ENCODE data around the gene CHIC2.

The CHIC2 gene

GRCh38 chr4:54092405-54093323, 28.3 kb upstream of the CHIC2 start:
- peak; percentile 36 for DNase-seq

DNA sequence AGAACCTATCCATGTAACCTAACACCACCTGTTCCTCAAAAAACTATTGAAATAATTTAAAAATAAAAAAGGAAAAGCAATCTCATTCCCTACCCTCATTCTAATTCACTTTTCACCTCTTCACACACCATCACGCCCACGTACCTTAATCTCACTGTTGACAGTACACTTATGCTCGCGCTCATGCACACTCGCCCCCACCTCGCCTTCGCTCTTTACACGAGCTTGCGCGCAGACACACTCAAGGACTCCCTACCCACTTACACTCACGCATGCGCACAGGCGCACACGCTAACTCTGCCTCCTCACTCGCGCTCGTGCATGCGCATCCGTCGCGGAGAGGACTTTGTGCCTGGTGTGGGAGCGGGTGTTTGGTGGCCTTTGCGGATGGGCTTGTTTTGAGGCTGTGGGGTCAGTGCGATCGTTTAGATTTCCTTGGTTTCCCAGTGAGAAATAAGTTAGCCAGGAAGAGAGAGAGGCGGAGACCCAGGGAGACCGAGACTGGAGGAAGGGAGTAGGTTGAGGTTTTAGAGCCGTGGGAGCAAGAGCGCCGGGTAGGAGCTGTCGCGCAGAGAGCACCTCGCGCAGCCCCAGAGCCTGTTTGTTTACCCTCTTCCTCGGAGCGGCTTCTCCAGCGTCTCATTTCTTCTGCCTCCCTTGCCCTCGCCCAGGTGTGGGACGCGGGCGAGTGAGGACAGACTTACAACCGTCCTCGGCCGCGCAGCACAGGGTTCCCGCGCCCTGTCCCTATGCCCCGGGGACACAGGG, 27.4 kb upstream of the CHIC2 start:
- DNase-seq, result peak; percentile 89

DNA sequence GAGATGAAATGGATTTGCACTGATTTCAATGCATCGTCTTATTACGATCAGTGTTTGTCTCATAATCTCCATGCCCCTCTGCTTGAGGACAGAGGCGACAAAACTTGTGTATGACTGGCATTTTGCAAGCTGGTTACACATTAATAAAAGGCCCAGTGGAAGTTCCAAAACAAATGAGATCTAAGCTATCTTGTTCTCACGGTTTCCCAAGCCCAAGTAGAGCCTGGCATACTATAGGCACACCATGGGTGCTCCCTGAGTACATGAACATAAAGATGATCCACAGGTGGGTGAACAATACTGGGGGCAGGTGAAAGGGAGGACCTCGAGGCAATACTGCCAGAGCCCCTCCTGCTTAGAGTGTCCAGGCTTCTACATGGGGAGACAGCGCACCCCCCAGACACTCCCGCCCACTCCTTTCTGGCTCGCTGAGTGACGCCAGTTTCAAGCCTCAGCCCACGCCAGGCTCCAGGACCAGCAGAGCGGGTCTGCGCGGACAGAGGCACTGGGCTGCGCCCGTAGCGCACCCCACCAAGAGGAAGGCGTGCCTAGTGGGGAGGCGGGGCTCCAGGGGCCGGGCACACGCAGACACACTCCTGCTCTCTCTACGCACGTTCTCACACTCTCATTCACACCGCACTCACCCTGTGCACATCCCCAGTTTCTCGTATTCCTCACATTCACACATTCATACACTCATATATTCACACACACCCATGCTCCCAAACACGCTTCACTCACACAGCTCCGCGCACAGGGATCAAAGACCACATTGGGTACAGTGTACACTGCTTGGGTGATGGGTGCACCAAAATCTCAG, 26.6 kb upstream of the CHIC2 start:
- DNase-seq, result peak; percentile 47

GRCh38 chr4:54090404-54090803, 26.0 kb upstream of the CHIC2 start:
- no peak for DNase-seq

- DNase-seq, result no peak
Observed at GRCh38 chr4:54089875-54090274, 25.5 kb upstream of the CHIC2 start.

DNA sequence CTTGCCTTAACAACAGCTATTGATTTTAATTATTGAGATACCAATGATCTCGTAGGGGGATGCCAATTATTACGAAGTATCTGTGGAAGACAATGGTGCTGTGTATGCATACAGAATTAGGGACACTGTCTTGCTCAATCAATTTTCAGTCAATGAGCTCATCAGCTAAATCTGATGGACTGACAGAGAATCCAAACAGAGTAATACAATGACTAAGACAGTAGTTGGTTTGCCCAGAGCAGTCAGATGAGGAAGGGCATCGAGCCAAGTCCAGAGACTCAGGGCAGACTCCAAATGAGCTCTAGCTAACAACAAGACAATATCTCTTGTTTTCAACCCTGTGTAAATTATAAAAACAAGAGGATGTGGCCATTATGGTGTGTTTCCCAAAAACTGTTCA, 20.9 kb upstream of the CHIC2 start:
- DNase-seq, result no peak

DNA sequence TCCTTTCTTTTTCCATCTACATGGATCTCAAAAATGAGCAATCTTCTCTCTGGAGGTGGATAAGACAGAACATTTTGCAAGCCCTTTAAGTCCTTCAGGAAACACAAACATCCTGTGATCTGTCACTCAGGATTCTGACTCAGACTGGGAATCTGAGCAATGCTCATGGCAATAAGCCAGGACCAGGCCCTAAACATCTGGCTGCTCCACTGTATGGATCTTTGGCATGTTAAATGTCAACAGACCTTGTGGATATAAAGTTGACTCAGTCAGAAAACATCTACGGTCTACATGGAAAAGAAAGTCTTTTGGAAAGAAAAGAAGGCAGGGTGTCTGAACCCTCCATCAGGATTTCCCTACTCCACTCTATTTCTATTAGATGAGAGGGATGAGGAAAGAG, 17.8 kb upstream of the CHIC2 start:
- DNase-seq, result peak; percentile 49

DNA sequence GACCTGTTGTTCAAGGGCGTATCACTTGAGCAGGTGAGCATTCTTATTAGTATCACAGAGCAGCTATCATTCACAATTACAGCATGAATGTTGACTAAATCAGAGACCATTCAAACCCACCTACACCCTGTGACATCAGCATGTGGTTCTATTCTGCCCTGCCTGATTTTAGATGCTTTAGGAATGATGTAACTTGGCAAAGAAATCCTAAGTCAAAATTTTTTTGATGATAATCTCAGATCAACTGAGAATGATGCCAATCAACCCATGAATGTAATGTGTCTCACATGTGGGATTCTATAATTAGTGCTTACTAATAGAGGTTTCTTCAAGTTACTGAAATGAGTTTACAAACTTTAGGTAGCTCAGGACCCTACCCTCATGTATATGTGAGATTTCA, 13.4 kb upstream of the CHIC2 start:
- DNase-seq, result no peak

DNA sequence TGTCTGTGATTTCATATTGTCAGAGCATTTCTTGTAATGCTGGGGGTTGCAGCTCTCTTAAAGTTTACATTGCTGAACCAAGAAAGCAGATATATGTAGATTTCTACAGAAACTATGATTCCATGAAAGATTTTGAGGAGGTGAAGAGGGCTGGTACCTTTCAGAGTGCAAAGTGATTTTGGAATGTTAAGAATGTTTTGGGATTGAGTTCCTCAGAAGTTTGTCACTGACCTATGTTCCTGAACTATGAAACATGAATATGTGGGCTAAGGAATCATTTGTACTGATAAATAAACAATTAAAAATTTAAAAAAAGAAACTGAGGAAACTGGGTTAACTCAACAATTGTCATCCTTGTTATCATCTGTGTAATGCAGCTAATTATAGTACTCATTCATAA, 12.3 kb upstream of the CHIC2 start:
- no peak for DNase-seq

GRCh38 chr4:54074381-54074780, 10.0 kb upstream of the CHIC2 start:
- DNase-seq, result no peak

GRCh38 chr4:54073271-54073880, 9.0 kb upstream of the CHIC2 start:
- DNase-seq, result no peak

- no peak for DNase-seq
Observed at GRCh38 chr4:54067166-54067565, 2.8 kb upstream of the CHIC2 start.

- DNase-seq, result no peak
Observed at GRCh38 chr4:54066718-54067129, 2.3 kb upstream of the CHIC2 start.

DNA sequence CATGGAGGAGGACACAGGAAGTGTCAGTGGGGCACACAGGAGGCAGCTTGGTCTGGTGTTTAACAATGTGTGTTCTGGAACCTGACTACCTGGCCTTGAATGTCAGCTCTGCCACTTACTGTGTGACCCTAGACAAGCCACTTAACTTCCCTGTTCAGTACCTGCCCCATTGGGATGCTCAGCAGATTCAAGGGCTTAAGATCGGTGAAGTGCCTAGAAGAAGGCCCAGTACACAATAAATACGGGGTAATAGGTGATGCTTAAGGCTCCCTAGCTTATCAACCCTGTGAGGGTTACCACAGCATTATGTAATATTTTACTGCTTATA, 1.6 kb upstream of the CHIC2 start:
- no peak for DNase-seq

DNA sequence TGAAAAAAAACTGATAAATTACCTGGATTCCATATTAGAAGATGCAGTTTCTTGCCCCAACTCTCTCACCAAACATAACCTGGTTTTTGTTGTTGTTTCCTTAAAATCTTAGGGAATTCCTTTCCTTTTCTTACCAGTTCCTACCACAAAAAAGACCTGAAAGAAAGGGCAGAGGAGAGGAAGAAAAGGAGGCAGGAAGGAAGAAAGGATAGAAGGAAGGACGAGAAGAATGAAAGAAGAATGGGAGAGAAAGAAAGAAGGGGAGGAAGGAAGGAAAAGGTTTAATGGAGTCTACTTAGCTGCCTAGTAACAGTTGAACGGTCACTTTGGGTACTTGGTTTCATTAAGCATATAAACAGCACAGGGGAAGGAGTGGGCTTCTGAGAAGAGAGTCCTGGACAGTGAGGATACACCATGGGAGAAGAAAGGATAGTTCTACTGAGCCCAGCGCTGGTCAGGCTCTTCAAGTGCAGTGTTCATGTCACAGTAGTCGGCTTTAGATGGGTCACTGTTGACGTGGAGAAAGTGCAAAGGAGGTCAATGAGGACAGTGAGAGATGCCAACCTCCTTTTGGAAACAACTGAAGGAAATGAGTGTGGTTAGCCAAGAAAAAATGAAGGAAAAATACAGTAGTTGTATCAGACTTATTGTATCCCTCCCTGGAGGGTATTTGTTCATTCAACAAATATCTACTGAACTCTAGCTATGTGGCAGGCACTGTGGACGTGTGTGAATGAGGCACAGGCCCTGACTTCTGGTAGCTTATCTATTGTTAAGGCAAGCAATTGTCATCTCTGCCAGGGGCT, 1.1 kb upstream of the CHIC2 start:
- DNase-seq, result no peak

- DNase-seq, result peak; percentile 78
Observed at GRCh38 chr4:54063737-54064316, 578 bp downstream of the CHIC2 start.

DNA sequence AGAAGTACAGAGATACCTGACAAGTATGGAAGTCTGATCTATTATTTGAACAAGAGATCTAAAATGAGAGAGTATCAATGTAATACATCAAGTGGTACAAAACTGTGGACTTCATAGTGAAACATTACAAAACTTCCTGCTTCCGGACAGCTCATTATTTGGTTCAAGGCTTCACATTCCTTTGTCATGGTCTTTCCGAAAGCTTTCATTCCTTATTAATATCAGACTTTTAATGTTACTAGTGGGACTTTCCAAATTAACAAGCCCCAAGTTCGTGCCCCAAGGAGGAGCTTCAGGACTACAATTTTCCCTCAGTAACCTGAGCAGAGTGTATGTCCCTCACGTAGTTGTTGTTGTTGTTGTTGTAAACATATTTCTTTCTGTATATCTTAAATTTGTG, 1.2 kb downstream of the CHIC2 start:
- peak; percentile 48 for DNase-seq

DNA sequence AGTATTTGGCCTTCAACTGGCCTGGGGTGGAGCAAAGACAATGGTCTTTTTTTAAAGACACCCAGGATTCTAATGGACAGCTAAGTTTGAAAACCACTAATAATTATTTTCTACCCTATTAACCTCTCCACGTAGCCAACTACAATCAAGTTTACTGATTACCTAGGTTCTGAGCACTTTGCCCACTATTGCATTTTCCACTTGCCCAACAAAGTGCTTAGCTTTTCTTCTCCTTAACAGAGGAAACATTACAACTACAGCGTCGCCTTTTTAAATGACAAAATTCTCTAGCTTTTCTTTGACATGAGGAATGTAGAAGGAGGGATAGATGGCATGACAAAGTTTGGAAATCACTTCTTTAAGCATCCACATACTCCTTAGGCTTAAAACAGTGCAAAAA, 2.0 kb downstream of the CHIC2 start:
- no peak for DNase-seq

- no peak for DNase-seq
Observed at GRCh38 chr4:54061873-54062272, 2.5 kb downstream of the CHIC2 start.

DNA sequence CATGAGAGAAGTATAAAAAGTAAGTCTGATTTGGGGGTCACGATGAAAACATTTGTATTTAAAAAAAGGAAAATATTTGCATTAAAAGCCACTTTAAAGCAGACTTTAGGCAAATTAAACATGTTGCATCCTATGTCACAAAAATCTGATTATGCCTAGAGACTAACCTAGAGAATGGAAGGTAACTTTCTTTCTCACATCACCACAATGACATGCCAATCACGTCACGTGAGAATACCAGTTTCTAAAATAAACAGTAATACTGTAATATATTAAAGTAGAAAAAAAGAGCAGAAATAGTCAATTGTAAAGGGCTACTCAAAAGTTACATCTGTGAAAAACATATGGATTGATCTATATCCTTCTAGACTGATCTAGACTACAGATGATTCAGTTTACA, 3.3 kb downstream of the CHIC2 start:
- DNase-seq, result no peak

DNA sequence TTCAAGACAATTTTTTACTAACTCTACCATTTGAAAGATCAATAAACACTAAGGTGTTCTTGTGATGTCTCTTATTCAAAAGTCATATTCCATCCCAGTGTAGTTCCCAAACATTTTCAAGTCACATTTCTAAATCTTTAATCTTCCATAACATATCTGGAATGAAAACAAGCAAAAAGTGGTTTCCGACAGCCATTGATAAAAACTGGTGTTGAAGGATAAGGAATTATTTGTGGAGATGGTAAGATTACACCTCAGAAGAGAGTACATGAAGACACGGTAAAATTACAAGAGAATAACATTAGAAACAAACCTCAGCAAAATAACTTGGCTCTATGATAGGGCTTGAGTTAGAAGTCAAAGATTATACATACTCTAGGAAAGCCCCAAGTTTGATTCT, 4.3 kb downstream of the CHIC2 start:
- no peak for DNase-seq

DNA sequence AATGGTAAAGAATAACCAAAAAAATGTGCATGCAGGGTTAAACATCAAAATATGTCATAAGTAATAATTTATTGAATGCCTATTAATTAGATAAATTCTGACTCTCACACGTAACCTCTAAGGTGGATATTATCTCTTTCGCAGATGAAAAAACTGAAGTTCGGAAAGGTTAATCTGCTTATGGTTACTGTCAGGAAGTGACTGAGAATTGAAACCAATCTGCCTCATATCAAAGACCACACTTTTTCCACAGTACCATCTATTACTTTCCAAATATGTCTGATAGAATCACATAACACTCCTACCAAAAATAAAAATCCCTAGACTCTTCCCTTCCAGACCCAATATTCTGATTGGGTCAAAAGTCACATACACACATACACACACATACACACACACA, 6.2 kb downstream of the CHIC2 start:
- DNase-seq, result no peak

Measured in eye (tissue), 1 donor.